Vein endothelial cell (primary cell): ENCODE measurements around the gene E2F7. TPM values are rescaled to one million over a fixed set of nuclear protein-coding genes. Genes with fewer than 3 reads are reported as not detected.

Source experiments
- total RNA-seq: library from RNA; depleted of rRNA; stranded (reverse); fragments of >200 nt; gene quantifications from 2 replicates; pipeline ENCODE4 v1.2.3, GENCODE V29; 2012

Gene E2F7, protein sequence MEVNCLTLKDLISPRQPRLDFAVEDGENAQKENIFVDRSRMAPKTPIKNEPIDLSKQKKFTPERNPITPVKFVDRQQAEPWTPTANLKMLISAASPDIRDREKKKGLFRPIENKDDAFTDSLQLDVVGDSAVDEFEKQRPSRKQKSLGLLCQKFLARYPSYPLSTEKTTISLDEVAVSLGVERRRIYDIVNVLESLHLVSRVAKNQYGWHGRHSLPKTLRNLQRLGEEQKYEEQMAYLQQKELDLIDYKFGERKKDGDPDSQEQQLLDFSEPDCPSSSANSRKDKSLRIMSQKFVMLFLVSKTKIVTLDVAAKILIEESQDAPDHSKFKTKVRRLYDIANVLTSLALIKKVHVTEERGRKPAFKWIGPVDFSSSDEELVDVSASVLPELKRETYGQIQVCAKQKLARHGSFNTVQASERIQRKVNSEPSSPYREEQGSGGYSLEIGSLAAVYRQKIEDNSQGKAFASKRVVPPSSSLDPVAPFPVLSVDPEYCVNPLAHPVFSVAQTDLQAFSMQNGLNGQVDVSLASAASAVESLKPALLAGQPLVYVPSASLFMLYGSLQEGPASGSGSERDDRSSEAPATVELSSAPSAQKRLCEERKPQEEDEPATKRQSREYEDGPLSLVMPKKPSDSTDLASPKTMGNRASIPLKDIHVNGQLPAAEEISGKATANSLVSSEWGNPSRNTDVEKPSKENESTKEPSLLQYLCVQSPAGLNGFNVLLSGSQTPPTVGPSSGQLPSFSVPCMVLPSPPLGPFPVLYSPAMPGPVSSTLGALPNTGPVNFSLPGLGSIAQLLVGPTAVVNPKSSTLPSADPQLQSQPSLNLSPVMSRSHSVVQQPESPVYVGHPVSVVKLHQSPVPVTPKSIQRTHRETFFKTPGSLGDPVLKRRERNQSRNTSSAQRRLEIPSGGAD
- total RNA-seq, result 19.3 and 35.9 TPM in 2 replicates

DNA sequence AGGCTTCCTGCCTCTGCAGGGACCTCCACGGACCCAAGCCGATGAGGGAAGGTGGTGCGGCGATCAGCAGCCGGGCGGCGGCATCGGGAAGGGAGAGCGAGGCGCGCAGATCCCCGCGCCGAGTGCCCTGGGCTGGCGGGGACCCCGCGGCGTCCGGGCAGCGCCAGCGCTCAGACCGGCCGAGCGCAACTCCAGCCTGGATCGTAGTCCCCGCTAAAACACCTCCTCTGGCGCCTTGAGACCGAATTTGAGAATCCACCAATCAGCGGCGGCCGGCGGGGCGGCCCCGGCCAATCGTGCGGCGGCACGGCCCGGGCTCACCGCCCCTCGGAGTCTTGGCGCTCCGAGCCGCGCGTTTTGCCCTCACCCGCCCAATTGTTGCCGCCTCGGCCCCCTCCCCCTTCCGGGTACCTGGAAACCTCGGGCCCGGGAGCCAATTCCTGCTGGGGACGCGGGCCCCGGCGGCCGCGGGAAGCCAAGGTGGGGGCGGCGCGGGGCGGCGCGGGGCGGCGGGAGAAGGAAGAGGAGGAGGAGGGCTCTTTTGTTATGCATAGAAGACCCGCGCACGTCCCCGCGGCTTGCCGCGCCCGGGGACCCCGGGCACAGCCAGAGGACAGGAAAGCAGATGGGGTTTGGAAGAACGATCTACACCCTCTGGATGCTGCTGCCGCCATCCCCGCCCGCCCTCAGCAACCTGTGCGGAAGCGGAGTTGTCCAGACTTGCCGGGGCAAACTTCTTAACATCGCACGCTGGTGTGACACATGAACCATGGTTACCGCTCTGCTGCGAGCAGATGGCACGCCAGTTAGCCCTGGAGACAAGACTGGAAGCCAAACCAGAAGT is at the start of gene E2F7:
E2F7 (minus strand) TSS at position 209 of the 844 bp plus-strand sequence. CDS start 934 bp downstream, outside the sequence.

Other genes with a start within 250 kb of the E2F7 start
- 3.6 and 6.5 TPM in 2 replicates for gene CSRP2, start 186.6 kb downstream of the E2F7 start, total RNA-seq